Right ventricle myocardium superior (tissue), 1 donor: ENCODE data around the gene AFF2. TPM values are rescaled to one million over a fixed set of nuclear protein-coding genes. Genes with fewer than 3 reads are reported as not detected.

Experiments used
- ATAC-seq: fragments of 200-7000 bp; cut with Tn5 transposase; one replicate; pipeline ENCODE4 v1.9.1; 2020; ENCODE audit warnings: mild to moderate bottlenecking; ENCODE audit not compliant: poor library complexity
- DNase-seq: peaks from one replicate; pipeline ENCODE4 v3.0.0-alpha.2; 2020
- intact Hi-C: fragments of 100-400 bp; cut with DNase I; formaldehyde crosslinking; loops from one replicate; pipeline ENCODE4 v1.11.2; 2022
- total RNA-seq: library from RNA; stranded (reverse); fragmentation: NEBNext Ultra II Directional; extraction: Animal tissue kit (Norgen Biotek cat#: 25700); gene quantifications from one replicate; pipeline ENCODE4 v1.2.1, GENCODE V29; 2021
- donor health status: DM: no; HTN: yes; CAD: no; lungs with severe emphysema.

Gene AFF2
- total RNA-seq, 1 donor from 2014 or later: 0.24 TPM

DNA sequence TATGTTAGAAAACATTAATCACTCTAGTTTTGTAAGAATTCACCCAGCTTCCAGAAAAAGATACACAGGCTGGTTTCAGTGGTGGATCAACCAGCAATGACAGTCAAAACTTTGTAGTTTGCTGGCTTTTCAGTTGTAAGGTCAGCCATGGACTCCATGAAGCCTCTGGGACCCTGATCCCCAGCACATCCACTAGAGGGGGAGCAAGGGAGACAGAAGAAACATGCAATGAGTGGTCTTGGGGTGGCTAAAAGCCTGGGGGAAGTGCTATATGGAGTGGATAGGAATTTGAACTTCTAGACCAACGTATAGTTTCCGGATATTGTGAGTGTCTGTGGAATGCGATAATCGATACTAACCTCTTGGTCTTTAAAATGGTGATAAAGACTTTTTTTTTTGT is 72.7 kb downstream of the AFF2 start:
- intact Hi-C loops: no loop called here
- ATAC-seq: no peak
- DNase-seq: no peak

DNA sequence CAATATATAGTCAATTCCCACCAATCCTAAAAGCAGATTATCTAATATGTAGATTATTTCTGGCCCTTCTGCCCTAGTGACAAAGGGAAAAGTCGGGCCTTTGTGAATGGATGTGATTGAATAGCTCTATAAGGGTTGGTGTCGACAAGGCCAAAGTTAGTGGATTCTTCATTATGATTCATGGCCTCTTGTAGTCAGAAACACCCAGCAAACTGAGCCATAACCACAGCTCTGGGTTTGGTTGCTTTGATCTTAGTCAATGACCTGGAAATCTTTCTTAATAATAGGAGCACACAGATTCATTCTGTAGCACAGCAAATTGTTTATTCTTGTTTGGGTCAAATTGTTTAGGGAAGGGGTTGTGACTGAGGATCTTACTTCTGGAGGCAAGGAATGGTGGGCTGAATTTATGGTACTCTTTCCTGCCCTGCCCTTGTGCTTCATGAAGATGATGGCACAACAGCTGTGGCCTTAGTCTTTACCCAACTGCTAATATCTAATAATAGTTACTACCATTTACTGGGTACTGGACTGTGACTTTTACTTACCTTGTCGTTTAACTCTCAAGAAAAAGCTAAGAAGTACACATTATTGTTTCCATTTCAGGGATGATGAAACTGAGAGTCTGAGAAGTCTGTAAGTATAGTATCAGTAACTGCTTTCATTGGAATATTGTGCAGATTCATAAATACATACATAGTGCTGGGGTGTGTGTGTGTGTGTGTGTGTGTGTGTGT is 74.0 kb downstream of the AFF2 start:
- no peak for DNase-seq
- intact Hi-C loops: no loop called here

DNA sequence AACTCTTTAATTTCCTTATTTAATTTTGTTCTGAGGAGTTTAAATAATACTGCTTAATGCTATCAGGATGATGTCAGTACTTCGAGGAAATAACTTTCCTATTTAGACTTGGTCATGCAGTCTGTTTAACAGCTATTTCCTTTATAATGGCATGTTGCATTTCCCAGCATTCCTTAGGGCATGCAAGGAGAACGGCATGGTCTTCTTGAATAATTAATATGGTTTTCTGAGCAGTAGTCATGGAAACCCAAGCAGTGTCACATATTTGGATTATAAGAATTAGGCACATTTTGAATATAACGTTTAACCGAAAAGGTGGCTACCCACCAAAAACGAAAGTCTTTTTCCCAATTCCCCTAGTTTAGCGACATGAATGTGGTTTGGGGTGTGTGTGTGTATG is 76.0 kb downstream of the AFF2 start:
- intact Hi-C loops: no loop called here
- ATAC-seq (no peak), DNase-seq (no peak)

More for the DNA sequence above, 74.0 kb downstream of the AFF2 start:
- ATAC-seq: no peak

DNA sequence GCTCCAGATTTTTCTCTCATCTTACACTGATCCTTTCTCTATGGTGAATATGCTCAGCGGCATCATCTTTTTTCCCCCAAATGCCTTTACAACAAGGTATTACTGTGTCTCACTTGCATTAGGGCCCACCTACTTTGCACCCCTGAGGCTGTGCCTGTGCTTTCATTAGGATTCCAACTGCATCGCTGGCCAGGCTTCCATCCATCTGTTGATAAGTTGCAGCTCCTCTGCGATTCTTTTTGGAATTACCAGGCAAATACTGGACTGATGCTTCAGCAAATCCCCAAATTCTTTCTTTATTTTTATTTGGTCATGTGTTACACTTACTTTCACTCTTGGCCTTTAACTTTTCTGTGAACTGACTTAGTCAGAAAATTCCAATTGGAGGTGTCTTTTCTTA is 77.3 kb downstream of the AFF2 start:
- intact Hi-C loops: no loop called here
- ATAC-seq (no peak), DNase-seq (no peak)

DNA sequence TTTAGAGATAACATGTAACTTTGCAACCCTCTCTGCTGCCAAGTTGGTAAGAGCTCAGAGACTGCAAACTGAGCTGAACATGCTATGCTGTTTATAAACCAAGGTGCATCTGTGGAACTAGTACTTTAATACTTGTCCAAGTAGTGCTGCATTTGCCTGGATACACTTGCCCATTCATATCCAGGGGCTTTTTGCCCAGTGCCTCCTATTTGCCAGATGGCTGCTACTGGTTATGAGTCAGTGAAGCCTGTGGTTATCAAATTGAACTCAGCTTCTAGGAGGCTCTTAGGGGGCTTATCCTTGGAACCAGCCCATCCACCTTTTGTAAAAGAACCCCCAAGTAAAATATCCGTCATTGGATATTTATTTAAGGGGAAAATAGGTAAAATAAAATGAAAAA is 79.6 kb downstream of the AFF2 start:
- DNase-seq (no peak), ATAC-seq (no peak)
- intact Hi-C loops: no loop called here

DNA sequence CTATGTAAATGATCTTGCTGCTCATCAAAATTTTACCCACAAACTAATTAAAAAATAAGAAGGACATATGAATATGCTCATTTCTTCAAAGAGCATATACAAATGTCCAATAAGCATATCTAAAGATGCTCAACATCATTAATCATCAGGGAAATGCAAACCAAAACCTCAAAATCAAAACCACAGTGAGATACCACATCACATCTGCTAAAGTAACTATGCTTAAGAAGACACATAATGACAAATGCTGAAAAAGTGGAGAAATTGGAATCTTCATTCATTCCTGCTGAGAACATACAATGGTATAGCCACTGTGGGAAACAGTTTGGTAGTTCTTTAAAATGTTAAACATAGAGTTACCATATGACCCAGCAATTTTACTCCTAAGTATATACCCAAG is 81.9 kb downstream of the AFF2 start:
- intact Hi-C loops: no loop called here
- ATAC-seq (no peak), DNase-seq (no peak)

DNA sequence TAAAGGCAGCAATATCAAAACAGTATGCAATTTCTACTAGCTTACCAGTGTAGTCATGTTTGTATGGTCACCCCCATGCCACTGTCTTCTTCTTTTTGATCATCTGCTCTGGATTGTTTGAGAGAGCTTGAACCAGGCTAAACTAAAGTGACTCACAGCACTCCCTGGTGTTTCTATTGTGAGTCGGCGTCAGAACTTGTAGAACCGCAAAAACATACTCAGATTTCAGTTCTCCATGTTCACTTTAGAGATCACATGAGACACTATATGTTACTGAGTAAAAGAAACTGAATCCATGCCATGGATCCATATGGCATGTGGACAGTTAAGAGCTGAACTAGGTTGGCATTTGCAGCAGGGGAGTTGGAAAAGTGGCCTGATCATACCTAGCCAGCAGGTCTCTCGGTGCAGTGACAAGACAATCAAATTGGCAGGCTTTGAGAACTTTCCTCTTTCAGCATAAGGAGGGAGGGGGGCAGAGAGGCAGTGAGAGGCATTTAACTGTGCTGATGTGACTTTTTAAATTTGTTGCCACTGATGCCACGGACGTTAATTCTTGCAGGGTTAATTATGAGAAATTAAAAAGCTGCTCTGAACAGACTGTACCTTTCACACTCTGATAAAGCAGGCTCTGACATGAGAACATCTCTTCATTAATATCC is 88.4 kb downstream of the AFF2 start:
- intact Hi-C loops: no loop called here
- ATAC-seq (no peak), DNase-seq (no peak)

DNA sequence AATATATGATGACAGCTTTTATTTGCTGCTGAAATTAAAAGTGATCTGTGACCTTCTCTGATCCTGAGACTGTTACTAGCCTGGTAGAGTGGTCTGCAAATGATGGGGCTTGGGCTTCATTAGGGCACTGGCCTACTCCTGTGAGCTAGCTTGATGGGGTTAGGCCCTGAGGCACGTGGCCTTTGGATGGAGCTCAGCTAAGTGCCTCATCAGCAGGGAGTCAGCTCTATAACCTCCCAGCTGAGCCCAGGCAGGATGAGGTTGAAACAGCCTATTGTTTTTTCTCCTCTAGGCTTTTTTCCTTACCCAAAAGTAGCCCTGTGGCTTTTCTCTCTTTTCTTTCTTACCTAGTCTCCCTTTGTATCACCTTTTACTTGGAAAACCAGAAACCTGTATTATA is 92.2 kb downstream of the AFF2 start:
- DNase-seq: no peak
- no peak for ATAC-seq
- intact Hi-C loops: no loop called here

DNA sequence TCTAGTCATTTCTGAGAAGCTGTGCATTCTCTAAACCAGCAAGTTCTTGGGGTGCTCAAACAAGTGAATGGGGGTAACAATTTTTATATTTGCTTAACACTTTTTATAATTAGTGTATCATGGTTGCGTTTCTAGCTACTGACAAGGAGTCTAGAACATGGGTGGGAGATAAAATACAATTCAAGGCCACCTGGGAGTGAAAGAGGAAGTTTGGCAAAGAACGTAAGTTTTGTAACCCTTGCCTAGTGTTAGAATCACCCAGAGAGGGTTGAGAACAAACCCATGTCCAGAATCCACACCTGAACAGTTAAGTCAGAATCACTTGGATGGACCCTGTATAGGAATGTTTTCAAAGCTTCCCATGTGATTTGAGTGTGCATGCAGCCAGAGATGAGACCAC is 92.7 kb downstream of the AFF2 start:
- DNase-seq (no peak), ATAC-seq (no peak)
- intact Hi-C loops: no loop called here

DNA sequence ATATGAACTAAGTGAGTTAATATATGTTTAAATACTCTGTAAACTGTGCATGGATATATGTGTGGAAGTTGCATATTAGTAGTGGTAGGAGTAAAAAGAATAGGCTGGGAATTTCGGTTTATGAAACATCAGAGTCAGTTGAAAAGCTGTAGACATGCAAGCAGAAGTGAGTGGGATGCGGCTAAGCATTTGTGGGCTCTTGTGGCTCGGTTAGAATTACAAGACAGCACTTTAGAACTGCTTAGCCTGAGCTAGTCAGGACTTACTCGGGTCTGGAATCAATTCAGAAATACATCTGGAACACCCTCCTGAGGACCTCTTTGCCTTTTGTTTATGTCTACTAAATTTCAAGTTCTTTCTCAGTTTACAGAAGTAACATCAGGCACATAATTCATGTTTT is 93.6 kb downstream of the AFF2 start:
- no peak for ATAC-seq
- no peak for DNase-seq
- intact Hi-C loops: no loop called here

DNA sequence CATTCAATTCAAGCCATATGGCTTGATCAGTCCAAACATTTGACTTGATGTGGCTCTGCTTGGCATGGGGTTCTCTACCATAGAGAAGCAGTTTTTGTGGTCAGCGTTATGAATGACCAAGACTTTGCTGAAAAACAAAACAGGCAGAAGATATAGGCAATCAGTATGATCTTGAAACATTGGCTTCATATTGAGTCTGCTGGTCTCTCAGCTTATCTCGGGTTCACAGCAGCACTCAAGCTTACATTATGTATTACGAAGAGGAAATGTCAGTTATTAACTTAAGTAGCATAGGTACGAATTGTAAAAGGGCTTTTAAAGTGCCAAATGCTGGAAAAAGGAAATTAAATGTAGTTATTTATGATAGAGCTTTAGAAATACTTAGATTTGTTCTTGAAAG is 99.0 kb downstream of the AFF2 start:
- intact Hi-C loops: no loop called here
- DNase-seq: no peak
- ATAC-seq: no peak

DNA sequence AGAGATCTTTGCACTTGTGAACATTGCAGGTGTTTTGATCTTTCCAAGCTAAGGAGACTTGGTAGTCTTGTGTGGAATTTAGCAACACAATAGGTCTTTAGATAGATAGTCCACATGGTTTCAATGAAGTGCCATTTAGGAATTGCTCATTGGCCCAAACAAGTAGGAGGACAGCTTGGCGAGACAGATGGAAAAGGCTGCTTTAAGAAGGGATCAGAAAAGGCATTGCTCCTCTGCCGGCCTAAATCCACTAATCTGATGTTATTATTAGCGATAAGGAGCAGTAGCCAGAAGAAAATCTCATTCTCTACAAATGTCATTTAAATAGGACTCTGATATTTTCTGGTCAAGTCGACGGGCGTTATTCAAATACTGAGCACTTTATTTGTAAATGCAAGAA is 99.7 kb downstream of the AFF2 start:
- ATAC-seq (no peak), DNase-seq (no peak)
- intact Hi-C loops: no loop called here

DNA sequence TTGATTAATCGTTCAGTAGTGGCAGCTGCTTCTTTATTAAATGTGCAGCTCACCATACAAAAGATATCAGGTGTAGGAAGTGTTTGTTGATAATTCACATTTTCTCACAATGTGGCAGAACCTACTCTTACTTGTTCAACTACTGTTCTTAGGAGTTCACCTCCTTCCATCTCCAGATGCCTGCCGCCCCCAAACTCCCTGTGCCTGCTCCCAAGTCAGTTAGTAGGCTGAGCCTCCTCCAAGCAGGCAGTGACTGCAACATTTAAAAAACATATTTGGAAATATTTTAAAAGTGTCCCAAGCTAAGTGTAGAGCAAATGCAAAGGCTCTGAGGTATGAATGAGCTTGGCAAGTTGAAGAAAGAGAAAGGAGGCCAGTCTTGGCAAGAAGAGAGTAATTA is 100.2 kb downstream of the AFF2 start:
- DNase-seq (no peak), ATAC-seq (no peak)
- intact Hi-C loops: no loop called here

DNA sequence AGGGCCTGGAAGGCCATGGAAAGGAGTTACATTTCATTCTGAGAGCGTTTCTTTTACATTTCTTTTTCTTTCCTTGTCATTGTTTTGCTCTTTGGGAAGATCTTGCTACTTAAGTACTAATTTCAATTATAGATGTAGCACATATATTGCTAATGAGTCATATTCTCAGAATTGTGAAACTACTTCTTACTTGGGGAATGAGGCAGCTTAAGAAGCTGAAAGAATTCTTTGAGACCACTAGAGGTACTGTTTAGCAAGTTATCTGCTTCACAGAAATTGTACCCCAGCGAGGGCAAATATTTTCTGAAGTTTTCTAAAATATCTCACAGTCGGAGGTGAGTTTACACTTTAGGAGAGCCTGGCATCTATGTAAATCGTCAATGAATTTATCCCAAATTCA is 100.6 kb downstream of the AFF2 start:
- ATAC-seq (no peak), DNase-seq (no peak)
- intact Hi-C loops: no loop called here

DNA sequence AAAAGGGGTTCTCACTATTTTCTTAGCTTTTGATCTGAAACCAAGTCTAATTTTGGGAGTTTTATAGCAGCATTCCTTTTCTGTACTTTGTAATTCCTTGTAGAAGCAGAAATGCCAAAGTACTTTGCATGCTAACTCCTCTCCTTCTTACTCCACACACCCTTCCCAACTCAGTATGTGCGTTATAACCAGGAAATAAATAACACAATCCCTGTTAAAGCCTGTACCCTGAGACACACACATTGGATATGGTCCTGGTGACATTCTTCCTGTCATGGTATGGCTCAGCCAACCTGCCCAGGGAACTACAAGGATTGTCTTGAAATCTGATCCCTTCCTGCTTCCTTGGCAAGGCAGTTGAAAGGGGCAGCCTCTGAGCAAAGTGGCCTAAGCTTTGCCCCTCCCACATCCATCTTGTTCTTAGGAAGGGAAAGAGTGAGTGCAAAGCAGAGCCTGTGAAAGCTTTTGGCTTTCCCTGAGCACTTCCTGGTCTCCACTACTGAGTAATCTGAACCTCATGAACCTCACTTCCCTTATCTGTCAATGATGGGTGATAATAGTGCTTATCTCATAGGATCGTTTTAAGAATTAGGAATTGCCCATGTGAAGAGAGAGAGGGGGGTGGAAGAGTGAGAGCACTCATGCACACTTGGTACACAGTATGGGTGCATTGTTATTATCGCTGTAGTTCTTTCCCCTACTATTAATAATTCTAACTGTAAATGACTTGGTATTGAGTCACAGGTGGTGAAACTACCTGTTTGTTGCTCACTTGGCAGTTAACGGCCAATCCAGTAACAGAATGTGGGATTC is 109.3 kb downstream of the AFF2 start:
- ATAC-seq (no peak), DNase-seq (no peak)
- intact Hi-C loops: no loop called here

DNA sequence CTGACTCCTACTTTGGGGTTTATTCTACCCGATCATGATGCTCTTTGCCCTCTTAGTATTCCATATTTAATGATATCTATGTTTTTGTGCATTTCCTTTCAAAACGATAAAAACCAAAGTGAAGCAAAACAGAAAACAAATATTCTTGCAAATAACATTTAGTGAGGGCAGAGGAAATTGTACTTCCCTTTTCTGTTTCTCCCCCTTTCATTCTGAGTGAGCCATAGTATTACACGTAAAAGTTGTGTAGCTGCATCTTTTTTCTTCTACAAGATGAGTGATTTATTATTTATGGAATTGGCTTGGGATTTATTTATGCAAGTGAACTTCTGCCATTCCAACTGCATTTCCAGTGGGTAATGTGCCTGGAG is 109.9 kb downstream of the AFF2 start:
- intact Hi-C loops: no loop called here
- no peak for ATAC-seq
- DNase-seq: no peak

DNA sequence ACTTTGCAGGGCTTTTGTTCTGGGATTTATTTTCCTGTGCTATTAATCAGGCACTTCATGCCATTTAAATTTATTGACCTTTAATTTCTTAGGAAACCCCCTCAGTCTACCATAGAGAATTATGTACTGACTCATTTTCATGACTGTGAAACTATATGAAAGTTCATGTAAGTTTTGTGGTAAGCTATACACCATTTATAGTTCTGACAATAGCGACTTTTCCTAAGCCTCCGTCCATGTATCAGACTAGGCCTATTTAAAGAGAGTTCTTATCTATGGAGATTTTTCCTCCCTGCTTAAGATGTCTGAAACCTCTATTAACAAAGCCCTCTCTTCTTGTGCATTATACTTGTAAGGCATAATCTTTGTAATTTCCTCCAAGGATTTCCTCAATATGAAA is 111.6 kb downstream of the AFF2 start:
- ATAC-seq (no peak), DNase-seq (no peak)
- intact Hi-C loops: no loop called here

DNA sequence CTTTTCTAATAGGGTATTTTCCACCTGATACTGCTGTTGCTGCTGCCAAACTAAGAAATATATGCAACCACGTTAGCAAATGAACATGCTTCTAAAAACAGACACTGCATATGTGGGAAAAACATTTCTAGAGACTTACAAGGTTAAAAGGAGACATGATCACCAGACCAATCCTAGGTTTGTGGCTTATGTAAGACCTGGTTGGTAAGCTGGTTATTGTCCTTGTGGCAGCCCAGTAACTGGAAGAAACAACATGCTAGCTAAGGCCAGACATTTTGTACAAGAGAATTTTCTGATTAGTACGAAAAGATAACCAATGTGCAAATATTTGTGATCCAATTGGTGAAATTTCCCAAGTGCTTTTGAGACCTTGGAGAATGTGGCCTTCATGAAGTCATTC is 112.0 kb downstream of the AFF2 start:
- ATAC-seq (no peak), DNase-seq (no peak)
- intact Hi-C loops: no loop called here

DNA sequence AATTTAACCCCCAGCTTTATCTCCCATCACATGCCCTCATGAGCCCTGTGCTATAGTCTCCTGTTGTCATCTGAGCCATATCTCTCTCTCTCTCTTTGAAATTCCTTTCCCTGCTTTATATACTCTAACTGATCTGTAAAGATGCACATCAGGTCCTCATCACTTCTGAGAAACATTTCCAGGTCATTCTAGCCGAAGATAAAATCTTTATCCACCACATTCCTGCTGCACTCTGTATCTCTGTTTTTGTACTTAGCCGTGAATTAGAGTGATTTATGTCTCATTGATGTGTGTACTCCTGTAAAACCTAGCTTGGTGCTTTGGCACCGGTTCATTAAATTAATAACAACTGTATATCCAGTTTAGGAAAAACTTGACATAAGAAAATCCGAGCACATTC is 113.2 kb downstream of the AFF2 start:
- DNase-seq: no peak

DNA sequence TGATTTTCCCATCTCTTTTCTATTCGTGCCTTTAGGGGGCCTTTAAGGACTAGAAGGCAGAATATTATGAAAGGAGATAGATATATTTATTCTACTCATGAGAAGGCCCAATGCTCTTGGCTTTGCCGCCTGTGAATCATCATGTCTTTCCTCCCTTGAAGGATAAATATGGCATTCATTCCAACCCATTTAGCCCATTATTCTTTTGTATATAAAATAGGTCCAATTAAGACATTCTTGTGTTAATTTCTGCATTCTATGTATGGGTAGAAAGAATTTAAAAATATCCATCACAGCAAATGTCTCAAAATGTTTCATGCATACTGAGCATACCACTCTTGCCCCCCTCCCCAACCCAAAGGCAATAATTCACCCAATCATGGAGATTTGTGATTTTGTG is 115.1 kb downstream of the AFF2 start:
- DNase-seq (no peak), ATAC-seq (no peak)
- intact Hi-C loops: no loop called here

More for the DNA sequence above, 113.2 kb downstream of the AFF2 start:
- intact Hi-C loops: no loop called here
- ATAC-seq: no peak
